ENCODE results near the gene ZIC4. TPM values are rescaled to one million over a fixed set of nuclear protein-coding genes. Genes with fewer than 3 reads are reported as not detected.

The ZIC4 gene
- total RNA-seq, 2 experiments from 2014 or later = not detected

DNA sequence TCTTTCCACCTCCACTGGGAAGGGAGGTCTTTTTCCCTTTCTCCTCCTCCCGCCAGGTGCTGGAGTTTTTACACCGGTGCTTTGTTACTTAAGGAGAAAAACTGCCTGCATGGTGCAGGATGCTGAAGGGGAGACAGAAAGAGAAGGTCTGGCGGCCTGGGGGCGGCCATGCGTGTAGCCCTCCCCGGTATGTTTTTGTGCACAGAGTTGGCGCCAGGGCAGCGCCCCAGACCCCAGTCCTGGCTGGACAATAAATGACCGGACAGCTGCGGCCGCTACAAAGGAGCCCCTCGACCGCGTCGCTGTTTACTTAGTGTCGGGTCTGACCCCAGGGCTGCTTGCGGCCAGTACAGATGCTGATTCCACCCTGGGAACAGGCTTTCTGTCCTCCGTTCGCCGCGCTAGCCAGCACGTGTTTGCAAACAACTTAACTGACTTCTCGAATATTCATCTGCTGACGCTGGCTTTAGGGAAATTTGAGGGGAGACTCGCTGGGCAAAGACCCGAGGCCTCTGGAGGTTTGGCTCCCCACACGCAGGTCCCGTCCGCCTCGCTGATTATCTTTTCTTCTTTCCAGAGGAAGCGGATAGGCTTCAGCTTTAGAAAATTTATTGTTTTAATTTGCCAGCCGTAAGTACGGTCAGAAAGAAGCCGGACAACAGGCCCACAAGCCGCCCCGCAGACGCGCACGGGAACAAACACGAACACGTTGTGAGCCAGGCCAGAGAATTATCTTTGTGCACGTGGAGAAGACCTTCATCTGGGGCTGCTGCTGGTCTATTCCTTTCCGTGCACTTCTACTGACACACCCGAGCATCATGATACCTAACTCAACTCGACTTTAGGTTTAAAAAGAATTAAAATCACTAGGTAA lies 46.9 kb downstream of the ZIC4 start:
- ChIA-PET POLR2A (no interaction called here), CTCF (no interaction called here)

DNA sequence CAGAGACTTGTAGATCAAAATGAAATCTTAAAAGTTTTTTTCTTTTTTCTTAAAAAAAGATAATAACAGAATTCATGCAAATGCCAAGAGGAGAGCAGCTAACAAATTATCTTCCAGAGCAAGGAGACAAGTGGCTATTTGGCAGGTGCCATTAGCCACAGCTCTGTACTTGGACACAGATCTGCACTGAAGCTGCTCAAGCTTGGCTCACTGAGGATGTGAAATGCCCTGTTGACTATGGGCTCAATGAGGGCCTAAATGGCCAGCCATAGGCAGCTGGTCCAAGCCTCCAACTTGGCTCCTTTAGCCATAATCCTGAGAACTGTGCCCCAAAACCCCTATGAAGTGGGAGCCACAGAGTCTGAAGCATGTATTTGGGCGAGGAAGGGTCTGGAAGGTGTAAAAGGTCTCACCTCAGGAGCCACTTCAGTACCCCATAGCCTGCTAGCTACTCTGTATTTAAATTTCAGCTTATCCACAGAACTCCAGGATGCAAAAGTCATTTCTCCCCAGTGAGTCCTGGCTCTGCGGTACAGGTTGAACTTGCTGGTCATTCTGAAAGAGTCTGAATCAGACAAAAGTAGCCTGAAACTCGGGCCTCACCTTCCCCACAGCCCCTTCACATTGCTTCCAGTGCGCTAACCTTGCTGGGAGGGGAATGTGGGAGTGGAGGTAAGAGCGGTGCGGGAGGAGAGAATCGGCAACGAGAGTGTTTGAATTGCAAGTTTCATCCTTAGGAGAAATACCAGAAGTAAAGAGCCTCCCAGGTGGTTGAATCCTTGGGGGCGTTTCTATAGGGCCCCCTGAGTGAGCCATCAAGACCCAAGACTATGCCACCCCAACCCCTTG lies 48.0 kb downstream of the ZIC4 start:
- CTCF ChIA-PET = no interaction called here
- POLR2A ChIA-PET = interaction anchor here (0.6 kb wide), 1 partner anchor 1351 kb away, joined by 3 read pairs; no protein-coding TSS in a partner anchor

DNA sequence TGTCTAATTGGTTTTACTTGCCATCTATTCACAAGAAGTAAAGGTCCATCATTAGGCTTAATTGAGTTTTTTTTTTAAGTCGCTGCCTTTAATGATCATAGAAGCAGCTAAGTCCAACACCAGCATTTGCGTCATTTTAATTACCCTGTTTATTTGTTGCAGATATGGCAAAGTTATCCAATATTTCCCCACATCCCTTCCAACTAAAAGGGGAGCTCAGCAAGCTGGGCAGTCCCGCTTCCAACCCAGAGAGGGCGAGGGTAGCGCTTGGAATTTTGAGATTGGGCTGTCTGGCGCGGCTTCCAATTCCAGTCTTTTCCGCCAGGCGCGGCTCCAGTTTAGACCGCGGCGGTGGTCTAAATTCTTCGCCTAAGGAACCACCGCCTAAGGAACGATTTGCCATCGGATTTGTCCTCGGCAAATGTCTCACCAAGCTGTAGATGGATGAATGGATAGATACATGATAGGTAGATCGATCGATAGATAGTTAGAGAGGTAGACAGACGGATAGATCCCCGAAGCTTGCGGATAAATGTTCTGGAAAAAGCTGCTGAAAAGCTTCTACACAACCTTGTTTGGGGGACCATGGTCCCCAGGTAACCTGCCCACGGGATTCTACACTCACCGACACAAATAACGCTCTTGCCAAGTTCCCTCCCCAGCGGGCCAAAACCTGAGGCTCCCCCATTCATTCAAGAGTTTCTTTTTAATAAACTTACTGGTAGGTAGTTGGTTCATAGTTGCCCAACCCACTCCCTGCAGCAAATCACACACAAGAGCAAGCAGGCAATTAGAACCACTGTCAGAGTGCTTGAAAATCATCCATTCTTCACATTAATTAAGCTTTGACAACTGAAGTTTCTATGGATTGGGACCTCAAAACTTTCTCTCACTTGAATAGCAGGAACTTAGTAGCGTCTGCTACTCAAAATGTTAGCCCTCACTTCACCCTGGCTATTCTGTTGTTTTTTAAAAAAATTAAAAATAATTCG lies 49.1 kb downstream of the ZIC4 start:
- POLR2A ChIA-PET = no interaction called here
- CTCF ChIA-PET = no interaction called here

DNA sequence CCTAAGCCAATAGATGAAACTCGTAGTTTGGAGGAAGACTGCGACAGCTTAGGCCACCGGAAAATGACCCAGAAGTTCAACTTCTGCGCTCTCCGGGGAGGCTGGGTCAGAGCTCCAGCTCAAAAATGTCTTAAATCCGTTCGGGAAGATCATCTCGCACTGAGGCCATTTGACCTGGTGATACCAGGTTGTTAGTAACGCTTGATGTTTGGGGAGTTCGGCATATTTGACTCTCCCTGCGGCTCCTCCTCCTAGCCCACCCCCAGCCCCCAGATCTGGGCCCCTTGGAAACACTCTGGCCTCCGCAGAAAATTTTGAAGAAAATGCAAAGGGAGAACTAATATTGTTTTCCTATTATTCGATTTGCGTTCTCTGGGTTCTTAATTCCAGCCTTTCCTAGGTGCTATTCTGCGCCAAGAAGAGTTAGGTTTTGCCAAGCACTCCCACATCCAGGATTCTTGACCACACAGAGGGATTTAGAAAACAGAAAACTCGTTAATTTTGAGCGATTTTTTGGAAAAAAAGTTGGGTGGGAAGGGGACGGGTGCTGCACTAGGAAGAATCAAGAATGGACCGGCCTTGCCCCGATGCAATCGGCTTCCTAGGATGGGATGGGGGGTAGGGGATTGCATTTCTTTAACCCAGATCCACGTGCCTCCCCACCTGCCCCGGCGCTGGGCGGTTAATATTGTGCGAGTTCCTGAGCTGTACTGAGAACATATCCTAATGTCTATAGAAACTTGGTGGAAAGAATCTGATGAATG lies 50.0 kb downstream of the ZIC4 start:
- CTCF ChIA-PET = no interaction called here
- POLR2A ChIA-PET = no interaction called here

DNA sequence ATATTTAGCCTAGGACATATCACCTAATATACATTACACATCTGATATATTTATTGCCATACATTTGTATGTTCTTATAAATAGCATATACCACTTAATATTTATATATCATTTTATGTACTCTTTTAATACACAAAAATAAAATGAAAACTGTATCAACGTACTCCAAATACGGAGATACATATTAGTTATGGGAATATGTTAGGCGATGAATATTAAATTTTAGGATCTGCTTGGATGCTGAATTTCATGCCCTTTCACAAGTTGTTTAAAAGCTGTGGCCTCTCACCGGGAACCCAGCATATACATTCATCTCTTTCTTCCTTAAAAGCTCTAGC lies 50.6 kb downstream of the ZIC4 start:
- ChIA-PET CTCF (no interaction called here), POLR2A (no interaction called here)

DNA sequence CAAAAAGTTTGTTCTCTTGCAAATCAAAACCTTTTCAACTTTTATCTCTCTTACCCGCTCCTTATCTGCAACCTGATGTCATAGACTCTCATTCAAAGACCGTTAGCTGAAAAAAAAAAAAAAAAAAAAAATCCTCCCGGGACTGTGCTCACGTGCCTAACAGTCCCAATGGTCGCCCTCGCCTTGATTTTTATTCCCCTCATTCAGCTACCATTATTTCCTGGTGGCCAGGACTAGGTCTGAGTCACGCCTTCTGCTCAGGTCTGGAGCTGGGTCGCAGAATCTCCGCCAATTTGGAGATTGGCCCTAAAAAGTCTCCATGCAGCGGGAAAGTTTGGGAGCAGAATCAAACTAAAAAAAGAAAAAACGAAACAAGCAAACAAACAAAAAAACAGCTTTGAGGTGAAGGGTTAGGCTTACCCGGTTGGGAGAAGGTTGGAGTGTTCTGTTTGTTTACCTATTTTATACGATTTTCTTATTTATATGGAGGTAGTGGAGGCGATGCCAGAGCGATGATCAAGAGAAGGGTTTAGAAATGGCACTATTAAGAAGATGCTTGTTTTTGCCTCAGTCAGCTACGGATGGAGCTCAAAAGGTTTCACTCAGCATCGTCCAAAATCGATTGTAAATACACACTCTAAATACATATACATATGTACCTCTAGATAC lies 51.1 kb downstream of the ZIC4 start:
- ChIA-PET POLR2A (interaction anchor here (0.7 kb wide), 1 partner anchor 935 kb away, joined by 5 read pairs; no protein-coding TSS in a partner anchor), CTCF (no interaction called here)

DNA sequence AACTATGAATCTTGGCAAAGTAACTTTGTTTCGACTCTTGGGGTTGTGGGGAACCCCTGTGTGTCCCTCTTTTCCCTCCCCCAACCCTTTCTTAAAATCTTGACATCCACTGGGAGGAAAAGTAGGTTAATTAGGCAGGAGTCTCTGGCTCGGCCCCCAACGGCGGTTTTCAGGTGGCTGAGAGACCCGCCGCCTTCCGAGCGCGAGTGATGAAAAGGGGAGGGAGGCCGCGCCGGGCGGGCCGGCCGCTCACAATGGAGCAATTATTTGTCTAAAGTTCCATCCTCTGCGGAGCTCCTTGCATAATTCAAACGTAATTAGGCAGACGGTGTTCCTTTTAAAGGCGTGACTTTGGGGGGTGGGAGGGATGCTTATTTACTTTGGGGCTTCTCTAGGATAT lies 51.7 kb downstream of the ZIC4 start:
- ChIA-PET CTCF (no interaction called here), POLR2A (interaction anchor here (0.7 kb wide), 1 partner anchor 936 kb away, joined by 5 read pairs; no protein-coding TSS in a partner anchor)

DNA sequence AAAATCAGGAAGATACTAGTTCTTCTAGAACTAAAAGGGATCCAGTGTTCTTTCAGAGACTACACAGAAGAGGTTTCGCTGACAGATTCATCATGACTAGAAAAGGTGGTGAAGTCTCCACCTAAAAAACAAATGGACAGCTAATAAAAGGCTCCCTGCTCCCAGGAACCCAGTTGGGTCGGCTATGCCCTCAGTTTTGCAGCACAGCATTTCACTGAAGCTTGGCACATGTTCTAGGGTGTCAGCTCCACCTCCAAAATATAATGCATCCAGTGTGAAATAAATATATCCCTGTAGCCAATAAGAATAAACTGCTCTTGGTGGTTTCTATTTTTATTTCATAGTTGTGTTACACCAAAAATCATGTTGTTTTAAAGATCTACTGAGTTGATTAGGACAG lies 55.0 kb downstream of the ZIC4 start:
- CTCF ChIA-PET = no interaction called here

DNA sequence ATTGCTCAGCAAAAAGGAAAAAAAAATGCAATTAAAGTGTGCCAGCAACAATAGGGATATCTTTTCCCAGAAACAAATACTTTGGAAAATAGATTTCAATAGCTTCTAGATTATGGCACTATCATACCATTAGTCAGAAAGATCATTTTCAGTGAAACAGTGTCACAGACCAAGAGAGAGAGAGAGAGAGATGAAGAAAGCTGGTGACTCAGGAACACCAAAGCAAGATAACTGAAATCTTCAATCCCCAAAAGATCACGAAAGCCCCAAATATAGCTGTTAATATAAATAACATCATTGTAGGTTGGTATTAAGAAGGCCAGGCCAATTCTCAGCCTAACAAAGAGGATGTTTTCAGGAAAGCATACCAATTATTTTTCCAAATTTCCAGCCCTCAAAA lies 57.4 kb downstream of the ZIC4 start:
- POLR2A ChIA-PET = no interaction called here

More for the DNA sequence above, 55.0 kb downstream of the ZIC4 start:
- POLR2A ChIA-PET = no interaction called here

DNA sequence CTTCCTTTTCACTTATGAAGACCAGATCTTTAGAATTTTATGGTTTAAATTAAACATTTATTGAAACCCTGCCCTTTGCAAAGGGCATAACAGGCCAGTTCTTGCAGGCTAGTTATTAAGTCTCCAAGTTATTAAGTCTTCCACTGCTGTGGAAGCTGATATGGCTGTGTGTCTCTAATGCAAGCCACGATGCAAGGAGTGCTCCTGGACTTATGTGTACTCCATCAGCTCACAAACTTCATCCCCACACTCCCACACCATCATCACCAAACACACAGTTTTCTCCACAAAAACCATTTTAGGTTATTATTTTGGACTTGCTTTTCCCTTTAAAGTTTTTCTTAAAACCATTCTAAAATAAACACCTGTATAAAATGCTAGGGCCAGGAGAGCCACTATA lies 62.4 kb downstream of the ZIC4 start:
- ChIA-PET POLR2A (no interaction called here), CTCF (no interaction called here)

More for the DNA sequence above, 57.4 kb downstream of the ZIC4 start:
- CTCF ChIA-PET = no interaction called here

DNA sequence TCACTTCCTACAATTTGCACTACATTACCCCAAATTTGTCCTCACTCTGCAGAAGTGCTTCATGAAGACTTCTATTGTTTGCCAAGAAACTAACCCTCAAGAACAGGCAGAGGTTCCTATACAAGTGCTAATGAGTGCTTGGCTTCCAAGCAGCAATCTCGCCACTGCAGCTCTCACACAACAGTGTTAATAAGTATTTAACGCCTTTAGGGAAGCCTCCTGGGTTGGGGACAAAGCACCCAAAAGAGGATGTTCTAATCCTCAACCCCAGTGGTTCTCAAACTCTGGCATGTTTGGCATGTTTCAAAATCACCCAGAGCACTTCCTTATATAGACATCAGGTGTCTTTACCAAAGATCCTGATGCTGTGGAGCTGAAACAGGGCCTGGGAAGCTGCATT lies 64.6 kb downstream of the ZIC4 start:
- CTCF ChIA-PET = no interaction called here

DNA sequence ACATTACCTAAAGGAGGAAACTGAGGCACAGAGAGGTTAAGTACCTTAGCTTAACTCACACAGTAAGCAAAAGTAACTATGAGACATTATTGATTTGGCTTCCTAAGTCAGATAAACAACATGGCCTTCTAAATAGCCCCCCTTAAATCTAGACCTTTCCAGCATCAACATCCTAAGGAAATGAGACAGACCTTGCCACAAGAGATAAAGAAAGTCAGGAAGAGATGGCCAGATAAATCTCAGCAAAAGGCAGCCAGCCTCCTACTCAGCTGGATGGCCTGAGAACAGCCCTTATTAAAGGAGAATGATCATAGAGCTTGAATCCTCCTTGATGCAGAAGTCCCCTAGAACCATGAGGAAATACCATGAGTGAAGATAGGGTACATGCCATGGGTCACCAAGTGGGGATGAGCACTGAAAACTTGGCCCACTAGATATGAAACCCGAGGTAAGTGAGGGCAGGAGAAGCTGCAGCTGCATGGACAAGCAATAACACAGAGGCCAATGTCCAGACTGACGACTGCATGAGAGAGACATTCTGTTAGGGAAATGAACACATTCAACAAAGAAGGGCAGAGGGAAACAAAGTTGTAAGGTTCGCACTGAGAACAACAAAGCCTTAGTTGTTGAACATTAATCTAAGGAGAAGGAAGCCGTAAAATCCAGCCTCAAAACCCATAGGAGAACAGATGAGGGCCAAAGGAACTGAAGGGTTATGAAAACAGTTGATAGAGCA lies 69.6 kb downstream of the ZIC4 start:
- ChIA-PET CTCF (no interaction called here), POLR2A (no interaction called here)

More for the DNA sequence above, 64.6 kb downstream of the ZIC4 start:
- POLR2A ChIA-PET = no interaction called here

Other genes starting within 250 kb of the ZIC4 start
- not detected for gene ZIC1, start 2.8 kb upstream of the ZIC4 start, total RNA-seq

Data from activated CD8-positive, alpha-beta memory T cell treated with anti-CD3 and anti-CD28 coated beads for 36 hours (primary cell).